A549 (cell line): Measurements from ENCODE around the gene PYGO2. TPM values are rescaled to one million over a fixed set of nuclear protein-coding genes. Genes with fewer than 3 reads are reported as not detected.
A peak's percentile ranks its signal among the peaks of the same experiment; 100 is the strongest.

Experiments
- ATAC-seq, 2 experiments: fragments of 200-7000 bp in 1 of 2; fragments of >200 bp in 1 of 2; cut with Nextera tagmentation in 1 of 2; cut with Tn5 transposase in 1 of 2; 3 replicates each; pipeline versions ENCODE4 v1.8.0 to v1.9.1; 2018 to 2020; ENCODE audit warnings: mild to moderate bottlenecking in 1 of 2, moderate library complexity in 1 of 2
- CTCF ChIA-PET: fragments of 300-600 bp; sonication (Branson Sonifier 250); formaldehyde crosslinking; extraction: SDS; loops from one replicate; lab custom pipeline; 2021; ENCODE audit warnings: antibody characterized with exemption, inconsistent platforms; lab: Yijun Ruan, JAX
- POLR2A ChIA-PET: fragments of 350-600 bp; formaldehyde crosslinking; extraction: SDS; loops from one replicate; lab custom pipeline; 2021; ENCODE audit warnings: antibody characterized with exemption, inconsistent platforms; lab: Yijun Ruan, JAX
- DNase-seq, 2 experiments: peaks; one replicate each; pipeline versions ENCODE4 v3.0.0 to v3.0.0-alpha.2; 2011 to 2016; ENCODE audit warnings: low read depth in 1 of 2, low spot score in 1 of 2
- FAIRE-seq: peaks from 2 replicates; lab custom pipeline; 2011; peaks lifted over from hg19 to GRCh38; lab: Jason Lieb, UNC
- H3K27ac ChIP-seq, 2 experiments: fragments of >200 bp; sonication (Bioruptor Twin); formaldehyde crosslinking; 3 replicates each; pipeline ENCODE4 v1.5.1; 2016 to 2017
- H3K4me1 ChIP-seq: fragments of >200 bp; sonication (Bioruptor Twin); formaldehyde crosslinking; 3 replicates; pipeline ENCODE4 v1.6.1; 2016
- H3K4me2 ChIP-seq: fragments of >200 bp; sonication (Bioruptor Twin); formaldehyde crosslinking; 3 replicates; pipeline ENCODE4 v1.6.1; 2016
- H3K4me3 ChIP-seq: fragments of >200 bp; sonication (Bioruptor Twin); formaldehyde crosslinking; 3 replicates; pipeline ENCODE4 v1.5.1; 2016
- H3K9me3 ChIP-seq: fragments of >200 bp; sonication (Bioruptor Twin); formaldehyde crosslinking; 3 replicates; pipeline ENCODE4 v1.6.1; 2016
- BHLHE40 ChIP-seq: IDR thresholded peaks from 2 replicates; pipeline ENCODE4 v1.6.1; 2012; ENCODE audit warnings: low read depth, low read length, inconsistent platforms
- CBX2 ChIP-seq: fragments of 200-600 bp; sonication (generic); IDR thresholded peaks from 2 replicates; pipeline ENCODE4 v1.6.1; 2016; ENCODE audit warnings: low read depth, mild to moderate bottlenecking, borderline replicate concordance
- ELK1 ChIP-seq: fragments of 150-350 bp; IDR thresholded peaks from 2 replicates; pipeline ENCODE4 v1.6.1; 2014; ENCODE audit warnings: low read depth, mild to moderate bottlenecking, low read length
- FOSL2 ChIP-seq, 2 experiments: fragments of 450-650 bp in 1 of 2; fragments of >200 bp in 1 of 2; sonication (Bioruptor Twin) in 1 of 2; formaldehyde crosslinking; IDR thresholded peaks; 2 replicates each; pipeline versions ENCODE4 v1.5.0 to v1.6.1; 2016 to 2020; ENCODE audit warnings: mild to moderate bottlenecking in 1 of 2, moderate library complexity in 1 of 2
- GATA3 ChIP-seq: IDR thresholded peaks from 2 replicates; pipeline ENCODE4 v1.6.1; 2012; ENCODE audit warnings: borderline replicate concordance
- HOXB13 ChIP-seq: fragments of 250-450 bp; sonication (Bioruptor Pico); IDR thresholded peaks from 2 replicates; pipeline ENCODE4 v1.5.0; 2020; ENCODE audit warnings: low read depth, mild to moderate bottlenecking, moderate library complexity
- JUN ChIP-seq, 2 experiments: fragments of >200 bp; sonication (Bioruptor Twin); formaldehyde crosslinking; IDR thresholded peaks; 2 replicates in 1 of 2; 3 replicates in 1 of 2; pipeline ENCODE4 v1.6.1; 2016 to 2017
- JUNB ChIP-seq: fragments of >200 bp; sonication (Bioruptor Twin); formaldehyde crosslinking; IDR thresholded peaks from 2 replicates; pipeline ENCODE4 v1.6.1; 2016
- KDM1A ChIP-seq: fragments of 200-600 bp; sonication (generic); IDR thresholded peaks from 2 replicates; pipeline ENCODE4 v1.6.1; 2016; ENCODE audit warnings: low read depth, mild to moderate bottlenecking
- KDM5A ChIP-seq: fragments of 200-600 bp; sonication (generic); IDR thresholded peaks from 2 replicates; pipeline ENCODE4 v1.6.1; 2016; ENCODE audit warnings: antibody characterized with exemption, mild to moderate bottlenecking
- MYC ChIP-seq: IDR thresholded peaks from 2 replicates; pipeline ENCODE4 v1.6.1; 2012; ENCODE audit warnings: mild to moderate bottlenecking, inconsistent platforms, low read length, improper control_type of control experiment, borderline replicate concordance
- NR3C1 ChIP-seq: fragments of >200 bp; sonication (Bioruptor Twin); formaldehyde crosslinking; IDR thresholded peaks from 3 replicates; pipeline ENCODE4 v1.6.1; 2017
- POLR2A ChIP-seq: IDR thresholded peaks from 2 replicates; pipeline ENCODE4 v1.6.1; 2012; ENCODE audit warnings: mild to moderate bottlenecking, low read length
- RCOR1 ChIP-seq: fragments of 150-350 bp; IDR thresholded peaks from 2 replicates; pipeline ENCODE4 v1.6.1; 2014; ENCODE audit warnings: antibody characterized with exemption, low read length, low read depth
- RFX5 ChIP-seq: fragments of 450-650 bp; IDR thresholded peaks from 2 replicates; pipeline ENCODE4 v1.7.1; 2014; ENCODE audit warnings: antibody characterized with exemption, mild to moderate bottlenecking, moderate library complexity
- RNF2 ChIP-seq: fragments of 200-600 bp; sonication (generic); IDR thresholded peaks from 2 replicates; pipeline ENCODE4 v1.6.1; 2016; ENCODE audit warnings: low read depth, mild to moderate bottlenecking, antibody characterized with exemption, moderate library complexity, borderline replicate concordance
- TFCP2L1 ChIP-seq: fragments of 250-450 bp; sonication (Bioruptor Pico); IDR thresholded peaks from 2 replicates; pipeline ENCODE4 v1.5.0; 2021; ENCODE audit warnings: mild to moderate bottlenecking
- WGBS: methylation state at CpG from one replicate; pipeline ENCODE4 v1.1.6; 2017; ENCODE audit errors: missing lambda C conversion rate; 5-methylcytosine and 5-hydroxymethylcytosine counted together
- polyA plus RNA-seq, 4 experiments: library from polyadenylated mRNA; depleted of rRNA in 3 of 4; stranded (reverse); fragments of >200 nt; fragmentation: RNase III in 1 of 4; extraction: RNeasy Plus Mini Kit Qiagen cat#74134 plus additional on column Dnase treatment in 1 of 4; gene quantifications; 2 replicates in 3 of 4; 3 replicates in 1 of 4; pipeline ENCODE4 v1.2.3, GENCODE V29; 2011 to 2017
- TF ChIP-seq, protein P1 (sequence below): IDR thresholded peaks from 2 replicates; pipeline ENCODE4 v1.6.1; 2012

PYGO2 gene
- polyA plus RNA-seq, 2 of the 4 experiments (the other 2 are of a cell fraction) = 18.3 to 24.6 TPM

- peak; percentile 81 for TF ChIP-seq FOSL2 (IDR thresholded peaks at IDR 0.05)
- peak; percentile 98 for TF ChIP-seq FOSL2 (CRISPR knock-in tag; IDR thresholded peaks at IDR 0.05)
- no peak for TF ChIP-seq CBX2
- no peak for TF ChIP-seq KDM1A
- TF ChIP-seq JUNB = peak; percentile 60; the same call in 1 of the 2 replicates
- TF ChIP-seq NR3C1 = no peak
- TF ChIP-seq JUN (IDR thresholded peaks at IDR 0.05) = peak; percentile 66 to 89
- peak; percentile 87 for TF ChIP-seq TFCP2L1 (CRISPR knock-in tag)
- TF ChIP-seq, protein P1, sequence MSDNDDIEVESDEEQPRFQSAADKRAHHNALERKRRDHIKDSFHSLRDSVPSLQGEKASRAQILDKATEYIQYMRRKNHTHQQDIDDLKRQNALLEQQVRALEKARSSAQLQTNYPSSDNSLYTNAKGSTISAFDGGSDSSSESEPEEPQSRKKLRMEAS = peak; percentile 91
- peak; percentile 56 for TF ChIP-seq MYC
- TF ChIP-seq KDM5A = no peak
- TF ChIP-seq RFX5 = peak; percentile 83
- no peak for TF ChIP-seq HOXB13 (CRISPR knock-in tag)
- no peak for TF ChIP-seq RCOR1
These were observed 39.3 kb upstream of the PYGO2 start (continued) for GRCh38 chr1:155000726-155001424.

- Histone ChIP-seq H3K4me1 (peaks cover 36% of the 10 kb centered on the region), H3K9me3 (no peaks in the 10 kb centered on the region), H3K27ac (peak overlapping the region; percentile 98 to 100), H3K4me2 (peak overlapping the region; percentile 99), H3K4me3 (peak overlapping the region; percentile 80)
- DNase-seq (peak in 1 of 2 experiments; percentile 55), FAIRE-seq (no peak), ATAC-seq (peak in 1 of 2 experiments; percentile 0; a peak in 3 of 6 replicates)
- 0% methylated on average over 9 of the region's 13 CpGs for WGBS
- ChIA-PET POLR2A (interaction anchor here (1.8 to 4.8 kb wide), 4 partner anchors 17 to 30 kb away, joined by 7 to 52 read pairs (median 12); partner anchors contain the start of genes CKS1B, FLAD1 and SHC1), CTCF (interaction anchor here (0.5 kb wide), 1 partner anchor 89 kb away, joined by 3 read pairs; no protein-coding TSS in a partner anchor)
- TF ChIP-seq RNF2 = no peak
- TF ChIP-seq POLR2A = 0 out of 2 replicates have a peak, but pooled peaks have one; percentile 11
These were observed 38.8 kb upstream of the PYGO2 start for GRCh38 chr1:155000411-155000725.

- FAIRE-seq (no peak), DNase-seq (peak in 1 of 2 experiments; percentile 50), ATAC-seq (no peak)
- CTCF ChIA-PET = interaction anchor here (0.5 to 1.5 kb wide), 4 partner anchors 85 to 469 kb away, joined by 3 to 4 read pairs (median 3); no protein-coding TSS in a partner anchor
- Histone ChIP-seq H3K4me3 (peak overlapping the region; percentile 80), H3K9me3 (no peaks in the 10 kb centered on the region), H3K4me2 (peak overlapping the region; percentile 99), H3K4me1 (peaks cover 32% of the 10 kb centered on the region), H3K27ac (peak overlapping the region; percentile 98 to 100)
- 31% methylated on average over 41 of the region's 50 CpGs for WGBS
- POLR2A ChIA-PET = interaction anchor here (1.8 to 4.8 kb wide), 4 partner anchors 16 to 29 kb away, joined by 7 to 52 read pairs (median 12); partner anchors contain the start of genes CKS1B, FLAD1 and SHC1
- TF ChIP-seq, protein P1 = peak; percentile 75
- TF ChIP-seq ELK1 (no peak), BHLHE40 (no peak), GATA3 (no peak)
These were observed 38.2 kb upstream of the PYGO2 start for GRCh38 chr1:154999571-155000410.
